Stomach (tissue), 4 donors: Measurements from ENCODE around the gene WDR64.

ENCODE experiments used
- CTCF ChIP-seq, 7 experiments: fragments of 450-650 bp in 4 of 7; fragments of 200-600 bp in 3 of 7; sonication (generic) in 3 of 7; IDR thresholded peaks; one replicate each; pipeline ENCODE4 v1.5.1; 2016 to 2019; ENCODE audit warnings: antibody characterized with exemption in 7 of 7, control low read depth in 2 of 7, mild to moderate bottlenecking in 1 of 7
- POLR2A ChIP-seq, 4 donors: fragments of 450-650 bp; IDR thresholded peaks; one replicate each; pipeline ENCODE4 v1.6.1; 2016; ENCODE audit warnings: antibody characterized with exemption in 4 of 4, control low read depth in 2 of 4, mild to moderate bottlenecking in 1 of 4, moderate library complexity in 1 of 4

- TF ChIP-seq CTCF (IDR thresholded peaks at IDR 0.05) (no peak), POLR2A (IDR thresholded peaks at IDR 0.05) (no peak)
These were observed 20.2 kb downstream of the WDR64 start for GRCh38 chr1:241672301-241672700.
